Right ventricle myocardium superior (tissue), 1 donor: ENCODE measurements around the gene LLCFC1. TPM values are rescaled to one million over a fixed set of nuclear protein-coding genes. Genes with fewer than 3 reads are reported as not detected.

Source experiments
- ATAC-seq: fragments of 200-7000 bp; cut with Tn5 transposase; one replicate; pipeline ENCODE4 v1.9.1; 2020; ENCODE audit warnings: mild to moderate bottlenecking; ENCODE audit not compliant: poor library complexity
- DNase-seq: peaks from one replicate; pipeline ENCODE4 v3.0.0-alpha.2; 2020
- intact Hi-C: fragments of 100-400 bp; cut with DNase I; formaldehyde crosslinking; loops from one replicate; pipeline ENCODE4 v1.11.2; 2022
- total RNA-seq: library from RNA; stranded (reverse); fragmentation: NEBNext Ultra II Directional; extraction: Animal tissue kit (Norgen Biotek cat#: 25700); gene quantifications from one replicate; pipeline ENCODE4 v1.2.1, GENCODE V29; 2021
- donor health status: DM: no; HTN: yes; CAD: no; lungs with severe emphysema.

The LLCFC1 gene
- total RNA-seq, 1 donor from 2014 or later, result not detected

- ATAC-seq (no peak), DNase-seq (no peak)
- intact Hi-C loops, result no loop called here
Measured at GRCh38 chr7:142934056-142934455, 5.2 kb upstream of the LLCFC1 start.

DNA sequence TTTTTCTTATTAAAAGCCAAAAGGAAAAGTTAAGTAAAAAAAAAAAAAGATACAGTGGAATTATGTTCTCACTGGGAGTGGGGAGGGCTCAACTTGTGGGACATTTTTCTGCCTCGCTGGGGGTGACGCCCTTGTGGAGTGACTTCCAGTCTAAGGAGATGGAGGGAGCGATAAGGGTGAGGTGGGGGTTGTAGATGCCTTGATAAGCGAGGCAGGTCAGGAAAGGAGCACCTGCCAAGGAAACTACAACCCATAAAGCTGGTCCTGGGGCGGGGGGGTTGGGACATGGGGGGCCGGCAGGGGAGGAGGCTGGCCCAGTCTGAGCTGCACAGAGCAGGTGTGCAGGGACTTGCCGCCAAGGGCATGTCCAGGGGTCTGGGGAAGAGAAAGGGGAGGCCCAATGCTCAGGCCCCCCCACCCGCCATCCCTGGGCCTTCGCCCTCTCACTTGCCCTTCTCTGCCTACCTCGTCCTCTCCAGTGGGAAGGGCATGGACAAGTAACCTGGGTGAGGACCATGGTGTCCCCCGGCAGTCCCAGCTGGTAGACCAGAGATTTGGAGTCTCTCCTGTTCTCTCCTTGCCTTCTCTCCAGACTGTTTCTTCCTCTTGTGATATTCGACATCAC is 3.2 kb upstream of the LLCFC1 start:
- intact Hi-C loops, result no loop called here
- DNase-seq (no peak), ATAC-seq (no peak)

DNA sequence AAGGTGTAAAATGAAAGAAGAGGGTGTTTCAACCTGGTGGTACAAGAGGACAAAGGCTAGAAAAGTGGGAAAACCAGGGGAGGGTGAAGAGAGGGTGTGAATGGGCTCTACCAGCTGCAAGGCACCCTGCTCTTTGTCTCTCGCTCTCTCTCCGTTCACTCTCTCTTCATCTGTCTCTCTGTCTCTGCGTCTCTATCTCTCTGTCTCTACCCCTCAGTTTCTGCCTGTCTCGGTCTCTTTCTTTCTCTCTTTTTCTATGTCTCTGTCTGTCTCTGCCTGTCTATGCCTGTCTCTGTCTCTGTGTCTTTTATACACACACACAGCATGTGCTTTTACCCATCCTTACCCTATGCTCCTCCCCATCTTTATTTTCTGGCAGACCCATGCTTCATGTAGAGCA is 673 bp upstream of the LLCFC1 start:
- no peak for ATAC-seq
- intact Hi-C loops, result no loop called here
- no peak for DNase-seq

DNA sequence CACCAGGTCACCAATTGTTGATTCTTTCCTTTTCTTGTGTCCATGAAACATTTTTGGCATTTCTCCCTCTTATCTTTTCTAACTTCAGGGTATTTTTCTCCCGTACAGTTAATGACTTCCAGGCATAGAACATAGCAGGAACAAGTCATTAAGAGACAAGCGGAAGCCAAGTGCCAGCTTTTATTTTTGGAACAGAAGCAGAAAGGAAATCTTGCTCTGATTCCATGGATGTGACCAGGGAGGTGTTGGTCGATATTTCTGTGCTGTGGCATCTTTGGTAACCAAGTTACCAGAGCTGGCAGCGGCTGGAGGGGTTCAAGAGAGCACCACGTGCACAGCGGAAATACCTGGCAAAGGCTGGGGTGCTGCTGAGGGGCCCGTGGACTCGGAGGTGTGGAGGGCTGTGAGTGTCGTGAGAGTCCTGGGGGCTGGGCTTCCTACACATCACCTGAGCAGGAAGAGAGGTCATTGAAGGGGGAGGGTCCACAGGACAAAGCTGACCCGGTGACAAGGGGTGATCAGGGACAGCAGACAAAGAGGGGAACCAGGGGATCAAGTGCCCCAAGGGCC is 1.8 kb downstream of the LLCFC1 start:
- no peak for DNase-seq
- intact Hi-C loops, result no loop called here
- no peak for ATAC-seq

DNA sequence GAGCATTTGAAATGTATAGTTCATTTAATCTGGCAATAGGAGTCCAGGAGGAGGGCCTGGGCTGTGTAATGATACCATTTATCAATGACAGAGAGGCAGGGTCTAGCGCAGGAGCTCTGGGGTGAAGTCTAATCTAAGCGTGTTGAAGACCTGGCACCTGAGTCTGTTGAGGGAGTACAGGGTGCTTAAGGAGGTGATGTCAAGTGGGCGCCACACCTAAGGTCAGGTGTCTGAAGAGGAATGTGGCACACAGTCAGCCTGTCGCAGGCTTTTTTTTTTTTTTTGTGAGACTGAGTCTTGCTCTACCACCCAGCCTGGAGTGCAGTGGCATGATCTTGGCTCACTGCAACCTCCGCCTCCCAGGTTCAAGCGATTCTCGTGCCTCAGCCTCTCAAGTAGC is 2.3 kb downstream of the LLCFC1 start:
- DNase-seq (no peak), ATAC-seq (no peak)
- intact Hi-C loops, result no loop called here

GRCh38 chr7:142942746-142943145 is 3.5 kb downstream of the LLCFC1 start:
- DNase-seq (no peak), ATAC-seq (no peak)
- intact Hi-C loops, result no loop called here

- intact Hi-C loops, result no loop called here
- no peak for DNase-seq
- no peak for ATAC-seq
Measured at GRCh38 chr7:142943706-142944268, 4.5 kb downstream of the LLCFC1 start.

GRCh38 chr7:142945001-142945400 is 5.7 kb downstream of the LLCFC1 start:
- ATAC-seq, result no peak
- intact Hi-C loops, result no loop called here
- no peak for DNase-seq

DNA sequence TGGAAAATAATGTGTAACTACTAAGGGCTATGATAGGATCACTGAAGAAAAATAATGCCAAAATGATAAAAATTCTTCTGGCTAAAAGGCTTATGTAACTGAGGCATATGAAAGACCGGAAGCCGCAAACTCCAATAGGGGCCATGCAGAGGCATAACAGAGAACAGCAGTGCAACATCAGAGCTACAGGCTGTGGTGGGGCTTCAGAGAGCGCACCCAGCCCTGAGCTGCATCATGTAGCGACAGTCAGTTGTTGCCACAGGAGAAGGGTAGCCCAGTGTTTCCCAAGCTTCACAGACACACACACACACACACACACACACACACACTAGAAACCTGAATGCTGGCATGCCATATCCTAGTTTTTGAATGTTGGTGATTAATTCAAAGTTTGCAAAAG is 9.3 kb downstream of the LLCFC1 start:
- ATAC-seq (no peak), DNase-seq (no peak)
- intact Hi-C loops, result no loop called here

DNA sequence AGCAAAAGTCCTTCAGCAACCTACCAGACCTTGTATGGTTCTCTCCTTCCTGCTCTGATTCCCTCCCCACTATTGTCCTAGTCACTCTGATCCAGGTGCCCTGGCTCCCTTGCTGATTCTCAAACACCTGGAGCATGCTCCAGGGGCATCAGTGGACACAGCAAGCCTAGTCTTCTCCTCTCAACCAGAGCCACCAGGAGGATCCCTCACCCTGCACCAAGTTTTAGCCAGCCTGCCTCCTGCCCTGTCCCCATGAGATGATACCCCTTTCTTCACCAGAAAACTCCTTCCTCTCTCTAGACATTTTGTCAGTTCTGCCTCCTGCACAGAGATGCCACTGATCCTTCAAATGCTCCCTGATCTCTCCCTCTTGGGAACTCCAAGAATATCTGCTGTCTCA is 11.0 kb downstream of the LLCFC1 start:
- DNase-seq, result no peak
- no peak for ATAC-seq
- intact Hi-C loops, result no loop called here

- no peak for ATAC-seq
- no peak for DNase-seq
- intact Hi-C loops, result no loop called here
Measured at GRCh38 chr7:142954680-142955268, 15.5 kb downstream of the LLCFC1 start.

DNA sequence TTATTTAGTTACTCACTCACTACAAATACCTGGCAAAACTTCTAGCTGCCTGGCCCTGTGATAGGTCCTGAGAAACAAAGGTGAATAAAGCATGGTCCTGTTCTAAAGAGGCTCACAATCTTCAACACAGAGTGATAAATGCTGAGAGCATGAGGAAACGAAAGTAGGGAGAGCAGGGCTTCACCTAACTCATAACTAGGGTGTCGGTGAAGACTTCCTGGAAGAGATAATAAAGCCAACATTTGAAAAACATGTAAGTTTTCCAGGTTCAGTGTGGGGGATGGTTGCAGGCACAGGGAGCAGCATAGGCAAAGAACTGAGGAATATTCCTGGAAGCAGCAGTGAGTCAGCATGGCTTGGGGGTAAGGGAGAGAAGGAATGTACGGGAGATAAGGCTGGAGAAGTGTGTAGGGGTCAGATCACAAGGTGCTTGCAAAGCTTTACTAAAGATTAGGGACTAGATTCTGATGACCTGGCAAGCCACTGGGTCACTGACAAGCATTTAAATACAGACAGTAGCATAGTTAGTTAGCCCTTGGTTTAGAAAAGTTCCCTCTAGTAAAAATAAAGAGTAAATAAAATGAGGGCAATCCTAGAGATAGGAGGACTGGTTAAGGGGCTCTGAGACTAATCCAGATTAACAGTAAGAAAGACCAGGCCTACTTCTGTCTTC is 17.8 kb downstream of the LLCFC1 start:
- intact Hi-C loops, result no loop called here
- ATAC-seq (no peak), DNase-seq (no peak)

DNA sequence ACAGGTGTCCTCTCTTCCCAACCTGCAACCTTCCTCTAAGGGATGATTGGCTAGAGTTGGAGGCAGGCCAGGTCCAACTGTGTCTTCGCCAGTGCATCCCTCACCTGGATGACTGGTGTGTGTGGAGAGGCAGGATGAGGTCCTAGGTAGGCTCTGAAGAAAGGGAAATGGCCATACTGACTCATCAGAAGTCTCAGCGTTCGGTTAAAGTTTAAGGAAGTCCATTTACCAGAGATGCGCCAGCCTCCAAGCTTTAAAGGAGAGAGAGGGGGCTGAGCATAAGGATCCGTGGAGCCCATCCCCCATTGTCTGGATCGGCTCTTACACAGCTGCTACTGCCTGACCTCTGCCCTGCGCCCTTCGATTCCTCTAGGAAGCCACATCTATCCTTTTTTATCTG is 18.4 kb downstream of the LLCFC1 start:
- ATAC-seq (no peak), DNase-seq (no peak)
- intact Hi-C loops, result no loop called here

DNA sequence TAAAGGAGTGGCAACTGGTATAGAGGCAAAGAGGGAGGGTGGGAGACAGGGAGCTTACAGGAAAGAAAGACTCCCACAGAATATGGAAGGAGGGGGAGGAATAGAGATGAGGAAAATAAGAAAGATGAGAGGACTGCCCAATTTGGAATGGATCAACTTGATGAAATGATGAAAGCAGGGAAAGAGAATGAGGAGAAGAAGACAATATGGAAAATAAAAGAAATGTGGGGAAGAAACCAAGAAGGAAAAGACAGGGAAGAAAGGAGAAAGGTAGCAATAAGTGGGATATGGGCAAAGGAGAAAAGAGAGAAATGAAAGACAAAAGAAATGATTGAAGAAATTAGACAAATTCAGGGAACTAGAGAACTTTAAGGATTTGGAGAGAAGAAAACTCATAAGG is 19.9 kb downstream of the LLCFC1 start:
- DNase-seq, result no peak
- intact Hi-C loops, result no loop called here
- ATAC-seq, result no peak

GRCh38 chr7:142960955-142961512 is 21.8 kb downstream of the LLCFC1 start:
- intact Hi-C loops, result no loop called here
- ATAC-seq (no peak), DNase-seq (no peak)

DNA sequence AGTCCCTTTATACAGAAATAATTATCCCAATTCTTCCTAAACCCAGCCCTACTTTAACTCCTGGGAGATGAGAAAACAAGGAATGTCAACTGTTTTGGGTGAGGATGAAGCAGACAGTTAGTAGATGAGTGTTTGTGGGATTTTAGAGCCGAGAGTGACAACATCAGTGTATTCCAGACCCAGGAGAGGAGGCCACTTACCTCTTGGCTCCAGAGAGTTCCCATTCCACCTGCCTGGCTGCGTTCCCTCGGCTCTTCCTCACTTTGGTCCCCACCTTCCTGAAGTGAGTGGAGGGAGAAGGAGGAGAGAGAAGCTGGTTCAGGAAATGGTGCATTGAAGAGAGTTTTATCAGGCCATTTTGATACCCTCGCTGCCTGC is 22.3 kb downstream of the LLCFC1 start:
- intact Hi-C loops, result no loop called here
- no peak for ATAC-seq
- DNase-seq, result no peak

GRCh38 chr7:142961973-142962926 is 23.0 kb downstream of the LLCFC1 start, which contains the start of gene KEL:
TSS of gene KEL (minus strand) at chr7:142962363. CDS start at chr7:142962206, 157 bp downstream.
- no peak for DNase-seq
- intact Hi-C loops, result no loop called here
- no peak for ATAC-seq

GRCh38 chr7:142962991-142963390 is 23.7 kb downstream of the LLCFC1 start:
- no peak for ATAC-seq
- intact Hi-C loops, result no loop called here

More at GRCh38 chr7:142962991-142963390, 23.7 kb downstream of the LLCFC1 start:
- DNase-seq, result no peak
